HG03175 (cell line): ENCODE measurements around the gene PDE6D.

Experiments
- ATAC-seq: cut with Tn5 transposase; IDR thresholded peaks from one replicate; pipeline ENCODE4 v1.9.1; 2021; ENCODE audit warnings: mild to moderate bottlenecking, moderate library complexity; ENCODE audit not compliant: unreplicated experiment

Gene PDE6D

GRCh38 chr2:231708773-231709635 lies 72.1 kb downstream of the PDE6D start:
- no peak for ATAC-seq

GRCh38 chr2:231707927-231708772 lies 72.9 kb downstream of the PDE6D start, which contains the start of gene PTMA:
Gene PTMA (plus strand): TSS chr2:231708525. CDS start chr2:231708707, 182 bp downstream.
- ATAC-seq, result peak; percentile 53

GRCh38 chr2:231707625-231707926 lies 73.5 kb downstream of the PDE6D start:
- ATAC-seq, result peak; percentile 3

- ATAC-seq, result peak; percentile 36
Measured at GRCh38 chr2:231706731-231707624, 74.1 kb downstream of the PDE6D start.

- no peak for ATAC-seq
Measured at GRCh38 chr2:231704017-231704416, 77.1 kb downstream of the PDE6D start.

- ATAC-seq, result no peak
Measured at GRCh38 chr2:231701456-231702373, 79.4 kb downstream of the PDE6D start.

- no peak for ATAC-seq
Measured at GRCh38 chr2:231699006-231699405, 82.1 kb downstream of the PDE6D start.

- no peak for ATAC-seq
Measured at GRCh38 chr2:231696004-231696367, 85.1 kb downstream of the PDE6D start.

- no peak for ATAC-seq
Measured at GRCh38 chr2:231693956-231694355, 87.1 kb downstream of the PDE6D start.

GRCh38 chr2:231692847-231693246 lies 88.2 kb downstream of the PDE6D start:
- ATAC-seq, result no peak

- ATAC-seq, result no peak
Measured at GRCh38 chr2:231691251-231691772, 89.8 kb downstream of the PDE6D start.

GRCh38 chr2:231689124-231689893 lies 91.8 kb downstream of the PDE6D start:
- ATAC-seq, result no peak

- no peak for ATAC-seq
Measured at GRCh38 chr2:231688719-231689118, 92.4 kb downstream of the PDE6D start.

GRCh38 chr2:231687961-231688360 lies 93.1 kb downstream of the PDE6D start:
- no peak for ATAC-seq

GRCh38 chr2:231687133-231687852 lies 93.8 kb downstream of the PDE6D start:
- ATAC-seq, result peak; percentile 67

- no peak for ATAC-seq
Measured at GRCh38 chr2:231686192-231687100, 94.6 kb downstream of the PDE6D start.
